SK-N-SH (cell line): ENCODE measurements around the gene ZC3H7A. TPM values are rescaled to one million over a fixed set of nuclear protein-coding genes. Genes with fewer than 3 reads are reported as not detected.
"Not testable (repeated sequence)": the region's sequence is repeated elsewhere in the genome, so short reads cannot be mapped to it uniquely, and the experiment has no call there.

ENCODE experiments used
- CTCF ChIA-PET: fragments of 300-600, 350-600 bp; formaldehyde crosslinking; extraction: SDS; loops from one replicate; lab custom pipeline; 2021; lab: Yijun Ruan, JAX
- POLR2A ChIA-PET: fragments of 350-600 bp; sonication (Branson Sonifier 250); formaldehyde crosslinking; extraction: SDS; loops from one replicate; lab custom pipeline; 2020; ENCODE audit warnings: antibody characterized with exemption, inconsistent platforms; lab: Yijun Ruan, JAX
- DNase-seq: peaks from one replicate; pipeline ENCODE4 v3.0.0; 2012
- H2AFZ ChIP-seq: fragments of 200-600 bp; sonication (generic); 2 replicates; pipeline ENCODE4 v1.8.1; 2016; ENCODE audit warnings: antibody characterized with exemption, mild to moderate bottlenecking, low read depth
- H3F3A ChIP-seq: fragments of 200-600 bp; sonication (generic); replicated peaks from 2 replicates; pipeline ENCODE3; 2016; ENCODE audit warnings: antibody characterized with exemption, mild to moderate bottlenecking; ENCODE audit not compliant: insufficient read depth
- H3K27ac ChIP-seq, 2 experiments: fragments of 200-500 bp in 1 of 2; fragments of 200-600 bp in 1 of 2; sonication (Bioruptor generic) in 1 of 2; sonication (generic), shearing (Covaris generic) in 1 of 2; 2 replicates each; pipeline versions ENCODE4 v1.5.1 to v1.6.1; 2014 to 2016; ENCODE audit warnings: low read depth in 2 of 2, inconsistent platforms in 1 of 2, low read length in 1 of 2, mild to moderate bottlenecking in 1 of 2, mixed read lengths in 1 of 2
- H3K27me3 ChIP-seq: fragments of 200-600 bp; sonication (generic), shearing (Covaris generic); 2 replicates; pipeline ENCODE4 v1.6.1; 2016; ENCODE audit warnings: mixed run types; ENCODE audit not compliant: insufficient read depth
- H3K36me3 ChIP-seq, 2 experiments: fragments of 200-500 bp in 1 of 2; fragments of 200-600 bp in 1 of 2; sonication (Bioruptor generic) in 1 of 2; sonication (generic) in 1 of 2; replicated peaks in 1 of 2; 2 replicates each; pipeline versions ENCODE3 to v1.5.1; 2014 to 2016; ENCODE audit warnings: low read length in 1 of 2, mild to moderate bottlenecking in 1 of 2; ENCODE audit not compliant: insufficient read depth in 2 of 2, control insufficient read depth in 1 of 2
- H3K4me1 ChIP-seq, 2 experiments: fragments of 200-500 bp in 1 of 2; fragments of 200-600 bp in 1 of 2; sonication (Bioruptor generic) in 1 of 2; sonication (generic), shearing (Covaris generic) in 1 of 2; 2 replicates each; pipeline versions ENCODE4 v1.5.1 to v1.6.1; 2014 to 2016; ENCODE audit warnings: low read depth in 1 of 2, low read length in 1 of 2, mixed run types in 1 of 2; ENCODE audit not compliant: insufficient read depth in 2 of 2, control insufficient read depth in 1 of 2
- H3K4me2 ChIP-seq: fragments of 200-600 bp; sonication (generic), shearing (Covaris generic); 2 replicates; pipeline ENCODE4 v1.6.1; 2017; ENCODE audit warnings: mixed run types
- H3K4me3 ChIP-seq, 2 experiments: fragments of 200-500 bp in 1 of 2; fragments of 200-600 bp in 1 of 2; sonication (Bioruptor generic) in 1 of 2; sonication (generic), shearing (Covaris generic) in 1 of 2; 2 replicates each; pipeline versions ENCODE4 v1.5.1 to v1.8.1; 2014 to 2016; ENCODE audit warnings: low read depth in 2 of 2, inconsistent platforms in 1 of 2, low read length in 1 of 2, mild to moderate bottlenecking in 1 of 2, mixed read lengths in 1 of 2, moderate library complexity in 1 of 2
- H3K79me2 ChIP-seq: fragments of 200-600 bp; sonication (generic); 2 replicates; pipeline ENCODE4 v1.8.1; 2017; ENCODE audit warnings: mild to moderate bottlenecking; ENCODE audit not compliant: insufficient read depth
- H3K9ac ChIP-seq: fragments of 200-600 bp; sonication (generic); 2 replicates; pipeline ENCODE4 v1.6.1; 2017; ENCODE audit warnings: mixed run types
- H3K9me2 ChIP-seq: fragments of 200-600 bp; sonication (generic); 2 replicates; pipeline ENCODE4 v1.6.1; 2017; ENCODE audit warnings: mixed run types
- H3K9me3 ChIP-seq: fragments of 200-600 bp; sonication (generic); 2 replicates; pipeline ENCODE4 v1.6.1; 2017; ENCODE audit warnings: mixed run types, mild to moderate bottlenecking, moderate library complexity
- H4K20me1 ChIP-seq: fragments of 200-600 bp; sonication (generic); 2 replicates; pipeline ENCODE4 v1.6.1; 2017; ENCODE audit warnings: mild to moderate bottlenecking, mixed run types; ENCODE audit not compliant: insufficient read depth
- CTCF ChIP-seq: fragments of 200-600 bp; sonication (generic); IDR thresholded peaks from 2 replicates; pipeline ENCODE4 v1.6.1; 2017; ENCODE audit warnings: antibody characterized with exemption, mild to moderate bottlenecking, moderate library complexity
- FOXJ3 ChIP-seq: sonication (generic); formaldehyde crosslinking; IDR thresholded peaks from 2 replicates; pipeline ENCODE4 v1.5.1; 2020; ENCODE audit warnings: mild to moderate bottlenecking, missing genetic modification reagents
- FOXM1 ChIP-seq: IDR thresholded peaks from 2 replicates; pipeline ENCODE4 v1.4.0; 2012; ENCODE audit warnings: low read depth, mild to moderate bottlenecking
- GABPA ChIP-seq: IDR thresholded peaks from 2 replicates; pipeline ENCODE4 v1.4.0; 2012; ENCODE audit warnings: low read depth, mild to moderate bottlenecking
- GATA2 ChIP-seq: sonication (generic); formaldehyde crosslinking; IDR thresholded peaks from 2 replicates; pipeline ENCODE4 v1.5.0; 2020; ENCODE audit warnings: mild to moderate bottlenecking, missing genetic modification reagents
- NRF1 ChIP-seq: IDR thresholded peaks from 2 replicates; pipeline ENCODE4 v1.6.1; 2012; ENCODE audit warnings: low read depth, mild to moderate bottlenecking, low read length
- PBX3 ChIP-seq: IDR thresholded peaks from 2 replicates; pipeline ENCODE4; 2012
- RAD21 ChIP-seq: IDR thresholded peaks from 2 replicates; pipeline ENCODE4 v1.6.1; 2012; ENCODE audit warnings: mild to moderate bottlenecking, low read length
- RFX5 ChIP-seq: IDR thresholded peaks from 2 replicates; pipeline ENCODE4 v1.6.1; 2012; ENCODE audit warnings: mild to moderate bottlenecking, improper control_type of control experiment, low read length
- SMC3 ChIP-seq: IDR thresholded peaks from 2 replicates; pipeline ENCODE4 v1.6.1; 2012; ENCODE audit warnings: low read depth, low read length, improper control_type of control experiment
- TAF1 ChIP-seq: IDR thresholded peaks from 2 replicates; pipeline ENCODE4 v1.6.1; 2012; ENCODE audit warnings: low read depth, mild to moderate bottlenecking, low read length, moderate library complexity, borderline replicate concordance
- WGBS: methylation state at CpG from one replicate; pipeline ENCODE4 v1.1.6; 2017; ENCODE audit warnings: low lambda C conversion rate; 5-methylcytosine and 5-hydroxymethylcytosine counted together
- polyA plus RNA-seq, 3 experiments: library from polyadenylated mRNA; depleted of rRNA; stranded (reverse); fragments of >200 nt; gene quantifications; 2 replicates each; pipeline ENCODE4 v1.2.3, GENCODE V29; 2012

ZC3H7A gene
- polyA plus RNA-seq, 1 of the 3 experiments (the other 2 are of a cell fraction), result 31.9 TPM

GRCh38 chr16:11819798-11820197, 22.7 kb upstream of the ZC3H7A start:
- Histone ChIP-seq H2AFZ (no peak overlapping the region), H3K9ac (no peak overlapping the region), H3K79me2 (no peaks in the 10 kb centered on the region), H3K27me3 (no peaks in the 10 kb centered on the region), H3F3A (no peaks in the 10 kb centered on the region), H3K4me2 (no peak overlapping the region), H3K9me2 (no peaks in the 10 kb centered on the region), H3K4me1 (no peaks in the 10 kb centered on the region; a peak in 1 of 4 replicates), H3K4me3 (no peak overlapping the region), H3K36me3 (no peaks in the 10 kb centered on the region)
- 90% methylated on average over 10 of the region's 10 CpGs for WGBS
- ChIA-PET POLR2A (no interaction called here), CTCF (interaction anchor here (1.5 kb wide), 1 partner anchor 24 kb away, joined by 3 read pairs; no protein-coding TSS in a partner anchor)
- no peak for DNase-seq
- TF ChIP-seq GATA2 (no peak), SMC3 (no peak), PBX3 (no peak), CTCF (no peak), FOXJ3 (CRISPR knock-in tag) (no peak), FOXM1 (no peak), NRF1 (no peak), RFX5 (no peak), GABPA (no peak), RAD21 (no peak), TAF1 (no peak)
- TF ChIP-seq, all 33 proteins: peak for 0
- Histone ChIP-seq H3K27ac (no peak overlapping the region), H4K20me1 (no peaks in the 10 kb centered on the region), H3K9me3 (no peaks in the 10 kb centered on the region)

GRCh38 chr16:11818970-11819369, 21.9 kb upstream of the ZC3H7A start:
- H2AFZ ChIP-seq, H3F3A ChIP-seq, H3K4me2 ChIP-seq, H3K9me3 ChIP-seq, H3K27ac ChIP-seq, H4K20me1 ChIP-seq, H3K4me3 ChIP-seq, H3K27me3 ChIP-seq, POLR2A ChIA-PET, H3K9ac ChIP-seq, H3K4me1 ChIP-seq, H3K36me3 ChIP-seq, DNase-seq, H3K9me2 ChIP-seq, H3K79me2 ChIP-seq: not testable (repeated sequence)
- CTCF ChIA-PET, result interaction anchor here (1.3 kb wide), 1 partner anchor 23 kb away, joined by 4 read pairs; no protein-coding TSS in a partner anchor
- 85% methylated on average over 11 of the region's 13 CpGs for WGBS
